LHCN-M2 (cell line): ENCODE results near the gene ZSCAN12. TPM values are rescaled to one million over a fixed set of nuclear protein-coding genes. Genes with fewer than 3 reads are reported as not detected.

Experiments used
- DNase-seq: peaks from one replicate; pipeline ENCODE4 v3.0.0-alpha.2; 2012; ENCODE audit warnings: low read depth
- total RNA-seq: library from RNA; depleted of rRNA; stranded (reverse); fragments of >200 nt; gene quantifications from 2 replicates; pipeline ENCODE4 v1.2.3, GENCODE V29; 2014; rRNA removed

The ZSCAN12 gene
- total RNA-seq, 1 experiment from 2014 or later: 3.6 TPM

GRCh38 chr6:28333047-28333446, 66.5 kb downstream of the ZSCAN12 start:
- no peak for DNase-seq

- no peak for DNase-seq
Measured at GRCh38 chr6:28330041-28330440, 69.5 kb downstream of the ZSCAN12 start.

Other genes with a start within 250 kb of the ZSCAN12 start
- 10.3 and 15.5 TPM in 2 replicates for gene ZSCAN9, start 174.5 kb downstream of the ZSCAN12 start, total RNA-seq
- 4.1 and 4.4 TPM in 2 replicates for gene ZKSCAN4, start 147.5 kb downstream of the ZSCAN12 start, total RNA-seq
- not detected in 2 replicates for gene NKAPL, start 140.4 kb downstream of the ZSCAN12 start, total RNA-seq
- 11.3 and 12.7 TPM in 2 replicates for gene ZSCAN26, start 132.6 kb downstream of the ZSCAN12 start, total RNA-seq
- 11.9 and 12.0 TPM in 2 replicates for gene PGBD1, start 118.2 kb downstream of the ZSCAN12 start, total RNA-seq
- gene ZSCAN31, start 63.6 kb downstream of the ZSCAN12 start, total RNA-seq: 5.1 and 8.9 TPM in 2 replicates
- gene ZKSCAN3, start 49.8 kb downstream of the ZSCAN12 start, total RNA-seq: 4.1 and 4.9 TPM in 2 replicates
- gene ZSCAN23, start 43.7 kb upstream of the ZSCAN12 start, total RNA-seq: 1.9 and 2.1 TPM in 2 replicates
- gene GPX6, start 116.0 kb upstream of the ZSCAN12 start, total RNA-seq: not detected in 2 replicates
- not detected in 2 replicates for gene GPX5, start 126.1 kb upstream of the ZSCAN12 start, total RNA-seq